Upper lobe of left lung (tissue), 6 donors: ENCODE measurements around the gene WDR70. TPM values are rescaled to one million over a fixed set of nuclear protein-coding genes. Genes with fewer than 3 reads are reported as not detected.
"Not testable (repeated sequence)": the region's sequence is repeated elsewhere in the genome, so short reads cannot be mapped to it uniquely, and the experiment has no call there.

ENCODE experiments used
- ATAC-seq, 2 donors: fragments of 200-7000 bp; cut with Tn5 transposase; one replicate each; pipeline ENCODE4 v1.9.1; 2022; ENCODE audit warnings: mild to moderate bottlenecking in 2 of 2, moderate library complexity in 2 of 2; ENCODE audit not compliant: low FRiP score in 2 of 2
- DNase-seq, 2 donors: peaks; one replicate each; pipeline ENCODE4 v3.0.0-alpha.2; 2019 to 2020
- H3K27ac ChIP-seq, 4 donors: fragments of 200-600 bp; sonication (generic); one replicate each; pipeline ENCODE4 v1.5.1; 2016 to 2019
- H3K27me3 ChIP-seq, 4 donors: fragments of 200-600 bp; sonication (generic); one replicate each; pipeline ENCODE4 v1.5.1; 2017 to 2019
- H3K36me3 ChIP-seq, 4 donors: fragments of 200-600 bp; sonication (generic); one replicate each; pipeline ENCODE4 v1.5.1; 2016 to 2019
- H3K4me1 ChIP-seq, 4 donors: fragments of 200-600 bp; sonication (generic); one replicate each; pipeline ENCODE4 v1.5.1; 2018 to 2019
- H3K4me3 ChIP-seq, 4 donors: fragments of 200-600 bp; sonication (generic); one replicate each; pipeline ENCODE4 v1.5.1; 2017 to 2019; ENCODE audit warnings: mild to moderate bottlenecking in 2 of 4, moderate library complexity in 1 of 4
- H3K9me3 ChIP-seq, 4 donors: fragments of 200-600 bp; sonication (generic); one replicate each; pipeline ENCODE4 v1.5.1; 2018 to 2019
- CTCF ChIP-seq, 6 experiments: fragments of 450-650 bp in 4 of 6; fragments of 200-600 bp in 2 of 6; sonication (generic) in 2 of 6; IDR thresholded peaks; one replicate each; pipeline ENCODE4 v1.5.1; 2016 to 2019; ENCODE audit warnings: antibody characterized with exemption in 6 of 6
- EP300 ChIP-seq, 4 donors: sonication (generic); formaldehyde crosslinking; IDR thresholded peaks; one replicate each; pipeline ENCODE4 v1.5.1; 2017; ENCODE audit warnings: antibody characterized with exemption in 4 of 4, control low read depth in 2 of 4
- POLR2A ChIP-seq, 4 donors: fragments of 450-650 bp; IDR thresholded peaks; one replicate each; pipeline ENCODE4 v1.5.1; 2016 to 2017; ENCODE audit warnings: antibody characterized with exemption in 4 of 4, mild to moderate bottlenecking in 2 of 4
- POLR2AphosphoS5 ChIP-seq, 2 donors: sonication (generic); formaldehyde crosslinking; IDR thresholded peaks; one replicate each; pipeline ENCODE4 v1.5.1; 2017; ENCODE audit warnings: antibody characterized with exemption in 2 of 2
- WGBS, 2 donors: methylation state at CpG; one replicate each; pipeline ENCODE4 v1.1.5; 2017 to 2018; 5-methylcytosine and 5-hydroxymethylcytosine counted together
- small RNA-seq, 4 donors: library from RNA; depleted of rRNA; stranded (forward); fragments of <200 nt; gene quantifications; one replicate each; pipeline ENCODE3, GENCODE V24; 2016
- total RNA-seq, 6 donors: library from RNA; depleted of rRNA in 4 of 6; stranded (reverse); fragments of >200 nt in 4 of 6; gene quantifications; one replicate each; pipeline versions ENCODE4 v1.1.0 to v1.2.1, GENCODE V29; 2016 to 2021
- donor health status: DM: no; HTN: no; CAD: no; lungs with moderate emphysema.
- donor health status: DM: no; HTN: yes; CAD: no; lungs with severe emphysema.

WDR70 gene
- total RNA-seq, 6 donors from 2014 or later = 20.7 to 75.4 (median 27.9) TPM

GRCh38 chr5:37792975-37793631 is 414.0 kb downstream of the WDR70 start:
- no peak for DNase-seq
- 80 to 94% methylated on average over 2 of the region's 2 CpGs for WGBS, 2 donors
- H3K27me3 ChIP-seq = no peaks in the 10 kb centered on the region
- H3K27ac ChIP-seq = no peak overlapping the region
- no peak overlapping the region for H3K4me3 ChIP-seq
- H3K4me1 ChIP-seq = no peaks in the 10 kb centered on the region
- peaks cover 0 to 12% (median 8%) of the 10 kb centered on the region in 4 donors for H3K9me3 ChIP-seq
- peak in 1 of 2 donors; percentile 8 for ATAC-seq
- H3K36me3 ChIP-seq = no peaks in the 10 kb centered on the region
- no peak for TF ChIP-seq POLR2A (IDR thresholded peaks at IDR 0.05)
- no peak for TF ChIP-seq POLR2AphosphoS5 (IDR thresholded peaks at IDR 0.05)
- TF ChIP-seq EP300 (IDR thresholded peaks at IDR 0.05) = no peak
- TF ChIP-seq CTCF (IDR thresholded peaks at IDR 0.05) = no peak

- not testable (repeated sequence) for ATAC-seq, H3K27ac ChIP-seq
- WGBS, 2 donors = 35 to 80% methylated on average over 2 of the region's 2 CpGs
Measured at GRCh38 chr5:37795292-37795691, 416.2 kb downstream of the WDR70 start.

GRCh38 chr5:37796435-37796834 is 417.3 kb downstream of the WDR70 start:
- DNase-seq, H3K27me3 ChIP-seq, H3K4me1 ChIP-seq, H3K36me3 ChIP-seq, H3K4me3 ChIP-seq, ATAC-seq, H3K27ac ChIP-seq: not testable (repeated sequence)
- 79 to 100% methylated on average over 1 of the region's 1 CpG for WGBS, 2 donors
- peaks cover 0 to 12% (median 8%) of the 10 kb centered on the region in 4 donors for H3K9me3 ChIP-seq

More at GRCh38 chr5:37795292-37795691, 416.2 kb downstream of the WDR70 start:
- H3K36me3 ChIP-seq, H3K4me1 ChIP-seq, DNase-seq, H3K27me3 ChIP-seq, H3K4me3 ChIP-seq: not testable (repeated sequence)
- peaks cover 0 to 12% (median 8%) of the 10 kb centered on the region in 4 donors for H3K9me3 ChIP-seq

- no peaks in the 10 kb centered on the region for H3K4me1 ChIP-seq
- no peak overlapping the region for H3K27ac ChIP-seq
- WGBS, 2 donors = 77 to 86% methylated on average over 2 of the region's 2 CpGs
- H3K9me3 ChIP-seq = peaks cover 0 to 10% (median 2%) of the 10 kb centered on the region in 4 donors
- no peak for DNase-seq
- no peaks in the 10 kb centered on the region for H3K36me3 ChIP-seq
- TF ChIP-seq CTCF (IDR thresholded peaks at IDR 0.05) (no peak), EP300 (IDR thresholded peaks at IDR 0.05) (no peak), POLR2AphosphoS5 (IDR thresholded peaks at IDR 0.05) (no peak), POLR2A (IDR thresholded peaks at IDR 0.05) (no peak)
- H3K27me3 ChIP-seq = no peaks in the 10 kb centered on the region
- no peak overlapping the region for H3K4me3 ChIP-seq
- ATAC-seq = no peak
Measured at GRCh38 chr5:37799865-37800421, 420.8 kb downstream of the WDR70 start.

GRCh38 chr5:37801521-37801920 is 422.4 kb downstream of the WDR70 start:
- Histone ChIP-seq H3K4me3 (no peak overlapping the region), H3K9me3 (no peaks in the 10 kb centered on the region), H3K27me3 (no peaks in the 10 kb centered on the region), H3K27ac (no peak overlapping the region), H3K36me3 (no peaks in the 10 kb centered on the region), H3K4me1 (no peaks in the 10 kb centered on the region)
- TF ChIP-seq EP300 (IDR thresholded peaks at IDR 0.05) (no peak), POLR2A (IDR thresholded peaks at IDR 0.05) (no peak), CTCF (IDR thresholded peaks at IDR 0.05) (no peak), POLR2AphosphoS5 (IDR thresholded peaks at IDR 0.05) (no peak)
- WGBS, 2 donors = 83 to 89% methylated on average over 2 of the region's 2 CpGs
- ATAC-seq (no peak), DNase-seq (no peak)

Small RNA genes lying within 50 kb of the gene (small RNA-seq; reads per million reads assigned to genes)
- 0 reads per million in 4 donors for gene RNU6-1190P
- 0 reads per million in 4 donors for gene RNU6-484P

Other genes with a start within 250 kb of the WDR70 start
- gene CPLANE1, start 129.9 kb upstream of the WDR70 start, total RNA-seq = 10 to 100 TPM; 15.5 to 58.0 (median 27.5) TPM
- gene NUP155, start 8.2 kb upstream of the WDR70 start, total RNA-seq = 10 to 100 TPM in 5 of 6 donors, 1 to 10 TPM in 1; 6.1 to 25.5 (median 17.4) TPM